Measurements from ENCODE around the gene ATP4A.

The ATP4A gene

DNA sequence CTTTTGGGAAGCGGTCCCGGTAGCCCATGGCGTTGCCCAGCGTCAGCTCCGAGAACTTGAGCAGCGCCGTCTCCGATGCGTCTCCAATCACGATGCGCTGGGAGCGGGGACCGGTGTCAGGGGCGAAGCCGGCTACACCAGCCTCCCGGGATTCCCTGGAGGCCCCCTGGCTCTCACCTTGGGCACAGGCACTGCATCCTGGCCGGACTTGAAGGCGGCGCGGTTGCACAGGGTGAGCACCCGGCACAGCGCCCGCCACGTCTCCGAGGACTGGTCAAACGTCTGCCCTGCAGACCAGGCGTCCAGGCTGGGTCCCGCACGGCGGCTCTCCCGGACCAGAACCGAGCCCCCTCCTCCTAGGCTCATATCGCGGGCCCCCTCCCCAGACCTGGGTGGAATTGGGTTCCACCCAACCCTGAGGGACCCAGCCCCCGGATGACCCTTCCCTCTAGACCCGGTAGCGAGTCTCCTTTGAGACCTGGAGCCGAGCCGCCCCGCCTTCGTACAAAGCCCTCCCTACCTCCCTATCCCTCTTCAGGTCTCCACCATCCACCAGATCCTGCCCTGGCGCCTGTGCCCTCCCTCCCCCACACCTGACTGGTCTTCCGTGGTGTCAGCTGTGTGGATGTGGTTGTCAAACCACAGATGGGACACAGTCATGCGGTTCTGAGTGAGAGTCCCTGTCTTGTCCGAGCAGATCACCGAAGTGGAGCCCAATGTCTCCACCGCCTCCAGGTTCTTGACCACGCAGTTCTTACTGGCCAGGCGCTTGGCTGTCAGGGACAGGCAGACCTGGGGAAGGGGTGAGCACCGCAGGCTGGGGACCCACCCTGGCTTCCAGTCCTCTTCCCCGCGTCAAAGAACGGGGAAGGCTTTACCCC, 4.8 kb downstream of the ATP4A start:
- Histone ChIP-seq H4K20me1 (ENCODE audit: insufficient read depth, low read length, poor library complexity, severe bottlenecking) (no peaks in the 10 kb centered on the region), H3F3A (ENCODE audit: low read depth) (no peaks in the 10 kb centered on the region), H3K27me3 (ENCODE audit: insufficient read depth, low read length, poor library complexity, severe bottlenecking) (no peaks in the 10 kb centered on the region), H3K9me3 (ENCODE audit: insufficient read depth, low read depth, low read length) (no peaks in the 10 kb centered on the region), H2AFZ (ENCODE audit: low read length) (no peak overlapping the region), H3K9ac (ENCODE audit: low read depth, low read length, poor library complexity, severe bottlenecking) (no peak overlapping the region), H3K79me2 (ENCODE audit: insufficient read depth, low read length) (no peaks in the 10 kb centered on the region), H3K4me2 (ENCODE audit: low read depth, low read length, poor library complexity, severe bottlenecking) (no peak overlapping the region), H3K4me1 (ENCODE audit: insufficient read depth, low read length, poor library complexity, severe bottlenecking) (no peaks in the 10 kb centered on the region), H3K9me2 (replicated peaks; ENCODE audit: low read depth, low read length) (no peaks in the 10 kb centered on the region), H3K36me3 (ENCODE audit: insufficient read depth, low read length) (no peaks in the 10 kb centered on the region), H3K4me3 (ENCODE audit: low read length, poor library complexity, severe bottlenecking) (no peak overlapping the region)
- no peak for TF ChIP-seq CTCF (conservative IDR thresholded peaks at IDR 0.05; ENCODE audit: low read length)
- no peak for TF ChIP-seq EZH2phosphoT487 (IDR thresholded peaks at IDR 0.05; ENCODE audit: borderline replicate concordance)

DNA sequence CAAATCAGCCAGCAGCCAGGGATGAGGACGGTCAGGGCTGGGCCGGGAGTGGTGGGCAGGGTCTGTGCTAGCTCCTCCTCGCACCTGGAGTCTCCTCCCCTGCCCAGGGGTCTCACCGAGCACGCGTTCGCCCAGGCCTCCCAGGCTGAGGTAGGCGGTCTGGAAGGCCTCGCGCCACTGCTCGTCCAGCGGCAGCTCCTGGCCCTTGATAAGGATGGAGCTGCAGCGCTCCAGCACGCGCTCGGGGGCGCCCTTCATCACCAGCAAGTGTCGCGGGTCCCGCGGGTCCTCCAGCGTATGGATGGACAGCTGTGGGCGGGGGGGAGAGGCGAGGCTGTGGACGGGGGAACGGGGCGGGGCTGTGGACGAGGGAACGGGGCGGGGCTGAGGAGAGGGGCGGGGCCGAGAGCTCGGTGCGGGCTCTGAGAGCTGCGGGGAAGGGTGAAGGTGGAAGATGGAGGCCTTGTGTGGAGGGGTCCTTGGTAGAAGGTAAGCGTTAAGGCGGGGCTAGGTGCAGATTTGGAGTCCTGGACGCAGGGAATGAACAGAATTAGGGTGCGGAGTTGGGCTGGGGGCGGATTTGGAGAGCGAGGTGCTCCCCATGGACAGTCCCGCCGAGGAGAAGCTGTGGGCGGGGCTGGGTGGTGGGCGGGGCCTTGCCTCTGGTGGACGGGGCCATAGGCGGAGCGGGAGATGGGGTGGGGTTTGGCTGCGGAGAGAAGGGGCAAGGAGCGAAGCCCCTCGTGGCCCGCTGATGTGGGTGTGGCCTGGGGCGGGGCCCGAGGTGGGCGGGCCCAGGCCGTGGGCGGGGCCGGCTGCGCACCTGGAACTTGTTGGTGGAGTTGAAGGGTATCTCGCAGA, 5.7 kb downstream of the ATP4A start:
- no peaks in the 10 kb centered on the region for H3K36me3 ChIP-seq (ENCODE audit: insufficient read depth, low read length)
- H3K4me3 ChIP-seq (ENCODE audit: low read length, poor library complexity, severe bottlenecking), result no peak overlapping the region
- TF ChIP-seq CTCF (conservative IDR thresholded peaks at IDR 0.05; ENCODE audit: low read length) (no peak), EZH2phosphoT487 (IDR thresholded peaks at IDR 0.05; ENCODE audit: borderline replicate concordance) (no peak)
- H3K4me1 ChIP-seq (ENCODE audit: insufficient read depth, low read length, poor library complexity, severe bottlenecking), result no peaks in the 10 kb centered on the region
- no peaks in the 10 kb centered on the region for H3F3A ChIP-seq (ENCODE audit: low read depth)
- no peaks in the 10 kb centered on the region for H3K9me2 ChIP-seq (replicated peaks; ENCODE audit: low read depth, low read length)
- H3K79me2 ChIP-seq (ENCODE audit: insufficient read depth, low read length), result no peaks in the 10 kb centered on the region
- no peak overlapping the region for H3K4me2 ChIP-seq (ENCODE audit: low read depth, low read length, poor library complexity, severe bottlenecking)
- no peak overlapping the region for H2AFZ ChIP-seq (ENCODE audit: low read length)
- H3K9ac ChIP-seq (ENCODE audit: low read depth, low read length, poor library complexity, severe bottlenecking), result no peak overlapping the region
- H3K9me3 ChIP-seq (ENCODE audit: insufficient read depth, low read depth, low read length), result no peaks in the 10 kb centered on the region
- no peaks in the 10 kb centered on the region for H4K20me1 ChIP-seq (ENCODE audit: insufficient read depth, low read length, poor library complexity, severe bottlenecking)
- H3K27me3 ChIP-seq (ENCODE audit: insufficient read depth, low read length, poor library complexity, severe bottlenecking), result no peaks in the 10 kb centered on the region

GRCh38 chr19:35556846-35557538, 6.5 kb downstream of the ATP4A start:
- Histone ChIP-seq H3K4me1 (ENCODE audit: insufficient read depth, low read length, poor library complexity, severe bottlenecking) (no peaks in the 10 kb centered on the region), H3F3A (ENCODE audit: low read depth) (no peaks in the 10 kb centered on the region), H3K9me2 (replicated peaks; ENCODE audit: low read depth, low read length) (no peaks in the 10 kb centered on the region), H4K20me1 (ENCODE audit: insufficient read depth, low read length, poor library complexity, severe bottlenecking) (no peaks in the 10 kb centered on the region), H3K27me3 (ENCODE audit: insufficient read depth, low read length, poor library complexity, severe bottlenecking) (no peaks in the 10 kb centered on the region), H3K9me3 (ENCODE audit: insufficient read depth, low read depth, low read length) (no peaks in the 10 kb centered on the region), H3K36me3 (ENCODE audit: insufficient read depth, low read length) (no peaks in the 10 kb centered on the region), H3K79me2 (ENCODE audit: insufficient read depth, low read length) (no peaks in the 10 kb centered on the region), H2AFZ (ENCODE audit: low read length) (no peak overlapping the region), H3K4me3 (ENCODE audit: low read length, poor library complexity, severe bottlenecking) (no peak overlapping the region), H3K4me2 (ENCODE audit: low read depth, low read length, poor library complexity, severe bottlenecking) (no peak overlapping the region), H3K9ac (ENCODE audit: low read depth, low read length, poor library complexity, severe bottlenecking) (no peak overlapping the region)
- TF ChIP-seq EZH2phosphoT487 (IDR thresholded peaks at IDR 0.05; ENCODE audit: borderline replicate concordance) (no peak), CTCF (conservative IDR thresholded peaks at IDR 0.05; ENCODE audit: low read length) (no peak)

Measured in Loucy (cell line).